ENCODE measurements around the gene PDCD4.

The PDCD4 gene

GRCh38 chr10:110873951-110874350 lies 2.2 kb downstream of the PDCD4 start:
- Histone ChIP-seq H2BK120ac (ENCODE audit: low read depth, low read length) (no peak overlapping the region), H2BK12ac (ENCODE audit: low read length in 2 of 2) (no peak overlapping the region), H2BK5ac (ENCODE audit: low read depth, low read length, poor library complexity, severe bottlenecking) (no peak overlapping the region), H3K4ac (ENCODE audit: low read depth in 1 of 2, low read length in 2 of 2) (no peak overlapping the region), H3K14ac (ENCODE audit: low read length in 2 of 2) (no peak overlapping the region), H3K27ac (ENCODE audit: low read length, poor library complexity, severe bottlenecking) (no peak overlapping the region), H3K79me1 (replicated peaks; ENCODE audit: low read length, poor library complexity, severe bottlenecking) (peaks cover 3% of the 10 kb centered on the region), H2AK5ac (ENCODE audit: low read length, severe bottlenecking) (no peak overlapping the region), H4K8ac (ENCODE audit: low read length) (no peak overlapping the region), H2AFZ (ENCODE audit: low read depth, low read length) (no peak overlapping the region), H3K18ac (ENCODE audit: low read depth in 1 of 2, low read length in 2 of 2) (no peak overlapping the region), H3K4me2 (ENCODE audit: low read length, poor library complexity, severe bottlenecking) (peak overlapping the region; percentile 39), H3K36me3 (ENCODE audit: control insufficient read depth in 1 of 2, insufficient read depth in 2 of 2, low read depth in 1 of 2, low read length in 2 of 2) (peaks cover 0 to 35% of the 10 kb centered on the region in 2 experiments), H3K23ac (ENCODE audit: low read length in 2 of 2) (no peak overlapping the region), H3K4me3 (ENCODE audit: insufficient read depth in 1 of 2, low read depth in 1 of 2, low read length in 2 of 2) (peak overlapping the region in 1 of 2 experiments; percentile 92), H3K9ac (ENCODE audit: low read length) (peak overlapping the region; percentile 95), H3K9me3 (ENCODE audit: control insufficient read depth, low read length) (no peaks in the 10 kb centered on the region), H4K91ac (ENCODE audit: low read length) (no peak overlapping the region), H3K4me1 (ENCODE audit: control insufficient read depth, insufficient read depth, low read depth, low read length) (peaks cover 4% of the 10 kb centered on the region), H2BK15ac (ENCODE audit: low read depth, poor library complexity, severe bottlenecking) (no peak overlapping the region), H3K27me3 (ENCODE audit: control insufficient read depth in 1 of 2, insufficient read depth in 1 of 2, low read length in 2 of 2) (no peaks in the 10 kb centered on the region)
- DNase-seq = no peak
- no CpG with 5 or more reads among the region's 2 CpGs for WGBS

GRCh38 chr10:110876000-110876399 lies 4.3 kb downstream of the PDCD4 start:
- 100% methylated on average over 2 of the region's 2 CpGs for WGBS
- Histone ChIP-seq H3K9me3 (ENCODE audit: control insufficient read depth, low read length) (no peaks in the 10 kb centered on the region), H3K4ac (ENCODE audit: low read depth in 1 of 2, low read length in 2 of 2) (no peak overlapping the region), H3K79me1 (replicated peaks; ENCODE audit: low read length, poor library complexity, severe bottlenecking) (peaks cover 3% of the 10 kb centered on the region), H3K9ac (ENCODE audit: low read length) (no peak overlapping the region), H3K27me3 (ENCODE audit: control insufficient read depth in 1 of 2, insufficient read depth in 1 of 2, low read length in 2 of 2) (no peaks in the 10 kb centered on the region), H2BK120ac (ENCODE audit: low read depth, low read length) (no peak overlapping the region), H3K4me2 (ENCODE audit: low read length, poor library complexity, severe bottlenecking) (no peak overlapping the region), H2BK5ac (ENCODE audit: low read depth, low read length, poor library complexity, severe bottlenecking) (no peak overlapping the region), H3K14ac (ENCODE audit: low read length in 2 of 2) (no peak overlapping the region), H2BK12ac (ENCODE audit: low read length in 2 of 2) (no peak overlapping the region), H4K91ac (ENCODE audit: low read length) (no peak overlapping the region), H3K4me3 (ENCODE audit: insufficient read depth in 1 of 2, low read depth in 1 of 2, low read length in 2 of 2) (no peak overlapping the region), H3K18ac (ENCODE audit: low read depth in 1 of 2, low read length in 2 of 2) (no peak overlapping the region), H3K4me1 (ENCODE audit: control insufficient read depth, insufficient read depth, low read depth, low read length) (peaks cover 4% of the 10 kb centered on the region), H4K8ac (ENCODE audit: low read length) (no peak overlapping the region), H3K23ac (ENCODE audit: low read length in 2 of 2) (no peak overlapping the region), H2AFZ (ENCODE audit: low read depth, low read length) (no peak overlapping the region), H2AK5ac (ENCODE audit: low read length, severe bottlenecking) (no peak overlapping the region), H2BK15ac (ENCODE audit: low read depth, poor library complexity, severe bottlenecking) (no peak overlapping the region), H3K27ac (ENCODE audit: low read length, poor library complexity, severe bottlenecking) (no peak overlapping the region), H3K36me3 (ENCODE audit: control insufficient read depth in 1 of 2, insufficient read depth in 2 of 2, low read depth in 1 of 2, low read length in 2 of 2) (peaks cover 3 to 56% of the 10 kb centered on the region in 2 experiments)
- no peak for DNase-seq

DNA sequence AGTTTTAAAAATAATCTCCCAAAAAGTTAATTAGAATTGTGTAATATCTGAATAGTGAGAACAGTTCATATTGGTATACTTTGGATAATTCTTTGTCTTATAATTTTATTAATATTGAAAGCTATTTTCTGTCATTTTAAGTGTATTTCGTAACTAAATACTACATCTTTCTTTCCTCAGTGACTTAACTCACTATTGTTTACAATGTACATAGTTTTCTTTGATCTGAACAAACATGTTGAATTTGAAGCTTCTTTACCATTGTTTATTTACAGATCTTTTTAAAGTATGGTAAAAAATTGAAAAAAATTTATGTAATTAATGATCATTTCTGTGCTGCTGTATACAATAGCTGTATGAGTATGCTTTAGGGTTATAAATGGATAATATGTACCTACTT lies 5.1 kb downstream of the PDCD4 start:
- Histone ChIP-seq H2BK120ac (ENCODE audit: low read depth, low read length) (no peak overlapping the region), H2AFZ (ENCODE audit: low read depth, low read length) (no peak overlapping the region), H3K36me3 (ENCODE audit: control insufficient read depth in 1 of 2, insufficient read depth in 2 of 2, low read depth in 1 of 2, low read length in 2 of 2) (peaks cover 6 to 64% of the 10 kb centered on the region in 2 experiments), H2BK12ac (ENCODE audit: low read length in 2 of 2) (no peak overlapping the region), H3K23ac (ENCODE audit: low read length in 2 of 2) (no peak overlapping the region), H2BK15ac (ENCODE audit: low read depth, poor library complexity, severe bottlenecking) (no peak overlapping the region), H4K8ac (ENCODE audit: low read length) (no peak overlapping the region), H3K27me3 (ENCODE audit: control insufficient read depth in 1 of 2, insufficient read depth in 1 of 2, low read length in 2 of 2) (no peaks in the 10 kb centered on the region), H3K4me2 (ENCODE audit: low read length, poor library complexity, severe bottlenecking) (no peak overlapping the region), H2BK5ac (ENCODE audit: low read depth, low read length, poor library complexity, severe bottlenecking) (no peak overlapping the region), H4K91ac (ENCODE audit: low read length) (no peak overlapping the region), H3K79me1 (replicated peaks; ENCODE audit: low read length, poor library complexity, severe bottlenecking) (peaks cover 6% of the 10 kb centered on the region), H3K14ac (ENCODE audit: low read length in 2 of 2) (no peak overlapping the region), H2AK5ac (ENCODE audit: low read length, severe bottlenecking) (no peak overlapping the region), H3K4me1 (ENCODE audit: control insufficient read depth, insufficient read depth, low read depth, low read length) (peaks cover 2% of the 10 kb centered on the region), H3K18ac (ENCODE audit: low read depth in 1 of 2, low read length in 2 of 2) (no peak overlapping the region), H3K9me3 (ENCODE audit: control insufficient read depth, low read length) (no peaks in the 10 kb centered on the region), H3K27ac (ENCODE audit: low read length, poor library complexity, severe bottlenecking) (no peak overlapping the region), H3K4ac (ENCODE audit: low read depth in 1 of 2, low read length in 2 of 2) (no peak overlapping the region), H3K4me3 (ENCODE audit: insufficient read depth in 1 of 2, low read depth in 1 of 2, low read length in 2 of 2) (no peak overlapping the region), H3K9ac (ENCODE audit: low read length) (no peak overlapping the region)
- WGBS = no CpG with 5 or more reads among the region's 1 CpG
- DNase-seq = no peak

DNA sequence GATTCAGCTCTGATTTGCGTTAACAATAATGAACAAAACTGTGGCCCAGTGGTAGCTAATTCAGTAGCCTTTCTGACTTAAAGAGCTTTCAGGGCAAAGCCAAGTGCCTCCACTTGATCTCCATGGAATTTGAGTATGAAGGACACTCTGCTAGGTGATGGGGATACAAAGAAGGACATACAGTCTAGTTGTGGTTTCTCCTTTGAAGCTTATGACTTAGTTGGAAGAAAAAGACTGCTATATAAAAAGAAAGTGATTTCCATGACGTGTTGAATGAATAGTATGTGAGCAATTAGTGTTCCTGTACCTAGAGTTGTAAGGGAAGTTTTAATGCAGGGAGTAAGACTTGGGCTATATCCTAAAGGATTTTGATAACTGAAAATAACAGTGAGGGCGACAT lies 8.3 kb downstream of the PDCD4 start:
- Histone ChIP-seq H2AK5ac (ENCODE audit: low read length, severe bottlenecking) (no peak overlapping the region), H2AFZ (ENCODE audit: low read depth, low read length) (no peak overlapping the region), H3K23ac (ENCODE audit: low read length in 2 of 2) (no peak overlapping the region), H3K27me3 (ENCODE audit: control insufficient read depth in 1 of 2, insufficient read depth in 1 of 2, low read length in 2 of 2) (no peaks in the 10 kb centered on the region), H3K4me2 (ENCODE audit: low read length, poor library complexity, severe bottlenecking) (no peak overlapping the region), H3K4ac (ENCODE audit: low read depth in 1 of 2, low read length in 2 of 2) (no peak overlapping the region), H2BK5ac (ENCODE audit: low read depth, low read length, poor library complexity, severe bottlenecking) (no peak overlapping the region), H3K36me3 (ENCODE audit: control insufficient read depth in 1 of 2, insufficient read depth in 2 of 2, low read depth in 1 of 2, low read length in 2 of 2) (peaks cover 6 to 96% of the 10 kb centered on the region in 2 experiments), H2BK120ac (ENCODE audit: low read depth, low read length) (no peak overlapping the region), H2BK15ac (ENCODE audit: low read depth, poor library complexity, severe bottlenecking) (no peak overlapping the region), H3K14ac (ENCODE audit: low read length in 2 of 2) (no peak overlapping the region), H3K4me3 (ENCODE audit: insufficient read depth in 1 of 2, low read depth in 1 of 2, low read length in 2 of 2) (no peak overlapping the region), H2BK12ac (ENCODE audit: low read length in 2 of 2) (no peak overlapping the region), H3K27ac (ENCODE audit: low read length, poor library complexity, severe bottlenecking) (no peak overlapping the region), H3K79me1 (replicated peaks; ENCODE audit: low read length, poor library complexity, severe bottlenecking) (peaks cover 6% of the 10 kb centered on the region), H3K9ac (ENCODE audit: low read length) (no peak overlapping the region), H4K91ac (ENCODE audit: low read length) (no peak overlapping the region), H4K8ac (ENCODE audit: low read length) (no peak overlapping the region), H3K4me1 (ENCODE audit: control insufficient read depth, insufficient read depth, low read depth, low read length) (peaks cover 3% of the 10 kb centered on the region), H3K18ac (ENCODE audit: low read depth in 1 of 2, low read length in 2 of 2) (no peak overlapping the region), H3K9me3 (ENCODE audit: control insufficient read depth, low read length) (no peaks in the 10 kb centered on the region)
- no peak for DNase-seq
- WGBS = 91% methylated on average over 3 of the region's 3 CpGs

Data from mesenchymal stem cell (in vitro differentiated cells and primary cell).